B cell (primary cell): ENCODE results near the gene CD4.

Experiments used
- EZH2 ChIP-seq: IDR thresholded peaks from 2 replicates; pipeline ENCODE4 v1.6.1; 2012; ENCODE audit warnings: borderline replicate concordance, low read depth, mild to moderate bottlenecking, moderate library complexity, low read length; ENCODE audit not compliant: insufficient read depth, poor library complexity, severe bottlenecking
- TF ChIP-seq, protein P1 (sequence below): fragments of 200-600 bp; IDR thresholded peaks from one replicate; pipeline ENCODE4 v1.8.0; 2022; ENCODE audit warnings: antibody characterized with exemption, mild to moderate bottlenecking

DNA sequence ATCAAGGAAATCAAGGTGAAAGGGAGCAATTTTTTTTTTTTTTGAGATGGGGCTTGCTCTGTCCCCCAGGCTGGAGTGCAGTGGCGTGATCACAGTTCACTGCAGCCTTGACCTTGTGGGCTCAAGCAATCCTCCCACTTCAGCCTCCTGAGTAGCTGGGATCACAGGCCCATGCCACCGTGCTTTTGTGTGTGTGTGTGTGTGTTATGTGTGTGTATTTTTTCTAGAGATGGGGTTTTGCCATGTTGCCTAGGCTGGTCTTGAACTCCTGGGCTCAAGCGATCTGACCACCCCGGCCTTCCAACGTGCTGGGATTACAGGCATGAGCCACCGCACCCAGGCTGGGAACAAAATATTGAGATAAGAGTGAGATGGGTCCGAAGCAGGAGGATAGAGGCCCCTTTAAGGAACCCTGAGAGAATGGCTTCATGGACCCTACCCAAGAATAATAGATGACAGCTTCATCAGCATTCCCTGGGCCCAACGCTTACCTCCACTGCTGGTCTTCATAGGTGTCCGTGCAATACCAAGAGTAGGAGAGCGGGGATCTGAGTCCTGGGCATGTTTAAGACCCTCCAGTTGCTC, 60.7 kb downstream of the CD4 start:
- TF ChIP-seq, protein P1, sequence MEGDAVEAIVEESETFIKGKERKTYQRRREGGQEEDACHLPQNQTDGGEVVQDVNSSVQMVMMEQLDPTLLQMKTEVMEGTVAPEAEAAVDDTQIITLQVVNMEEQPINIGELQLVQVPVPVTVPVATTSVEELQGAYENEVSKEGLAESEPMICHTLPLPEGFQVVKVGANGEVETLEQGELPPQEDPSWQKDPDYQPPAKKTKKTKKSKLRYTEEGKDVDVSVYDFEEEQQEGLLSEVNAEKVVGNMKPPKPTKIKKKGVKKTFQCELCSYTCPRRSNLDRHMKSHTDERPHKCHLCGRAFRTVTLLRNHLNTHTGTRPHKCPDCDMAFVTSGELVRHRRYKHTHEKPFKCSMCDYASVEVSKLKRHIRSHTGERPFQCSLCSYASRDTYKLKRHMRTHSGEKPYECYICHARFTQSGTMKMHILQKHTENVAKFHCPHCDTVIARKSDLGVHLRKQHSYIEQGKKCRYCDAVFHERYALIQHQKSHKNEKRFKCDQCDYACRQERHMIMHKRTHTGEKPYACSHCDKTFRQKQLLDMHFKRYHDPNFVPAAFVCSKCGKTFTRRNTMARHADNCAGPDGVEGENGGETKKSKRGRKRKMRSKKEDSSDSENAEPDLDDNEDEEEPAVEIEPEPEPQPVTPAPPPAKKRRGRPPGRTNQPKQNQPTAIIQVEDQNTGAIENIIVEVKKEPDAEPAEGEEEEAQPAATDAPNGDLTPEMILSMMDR, result no peak
- no peak for TF ChIP-seq EZH2
